Activated CD4-positive, alpha-beta T cell treated with anti-CD3 and anti-CD28 coated beads, Interleukin-2, amount 50 U/mL, for 4 hours (primary cell): ENCODE data around the gene EIF4A3.
"Not testable (repeated sequence)": the region's sequence is repeated elsewhere in the genome, so short reads cannot be mapped to it uniquely, and the experiment has no call there.

Source experiments
- DNase-seq, 2 experiments: peaks; one replicate each; pipeline ENCODE4 v3.0.0-alpha.2; 2020

Gene EIF4A3

DNA sequence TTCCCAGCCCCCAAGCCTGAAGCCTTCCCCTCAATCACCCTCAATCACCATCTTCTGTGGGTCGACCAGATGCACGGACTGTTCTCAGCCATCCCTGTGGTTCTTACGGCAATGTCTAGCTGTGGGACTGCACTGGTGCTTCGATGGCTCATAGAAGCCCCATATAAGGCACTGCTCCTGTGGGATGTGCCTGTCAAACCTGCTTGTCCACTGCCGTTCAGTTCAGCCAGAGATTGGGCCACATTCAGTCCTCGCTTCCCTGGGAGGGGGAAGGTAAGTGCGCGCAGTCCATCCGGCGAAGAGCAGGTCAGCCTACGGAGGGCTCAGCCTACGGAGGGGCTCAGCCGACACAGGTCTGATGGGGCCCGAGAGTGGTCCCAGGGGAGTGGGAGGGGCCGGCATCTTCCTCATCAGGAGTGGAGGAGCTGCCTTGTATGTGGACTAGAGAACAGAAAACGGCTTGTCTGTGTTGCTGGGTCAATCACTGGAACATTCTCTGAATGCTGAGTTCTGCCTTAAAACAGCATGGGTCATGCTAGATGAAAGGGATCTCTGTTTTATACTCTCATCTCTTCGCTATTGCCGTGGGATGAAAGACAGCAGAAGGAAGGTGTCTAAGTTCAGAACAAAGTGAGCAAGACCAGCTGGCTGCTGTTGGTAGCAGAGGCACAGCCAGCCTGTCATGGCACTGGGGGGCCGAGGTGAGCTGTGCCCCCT lies 23.0 kb upstream of the EIF4A3 start, which contains the start of gene CARD14:
Gene CARD14, plus strand, starts transcription at position 247 of the 717 bp plus-strand sequence. CDS start 11,409 bp downstream, outside the sequence.
- no peak for DNase-seq

DNA sequence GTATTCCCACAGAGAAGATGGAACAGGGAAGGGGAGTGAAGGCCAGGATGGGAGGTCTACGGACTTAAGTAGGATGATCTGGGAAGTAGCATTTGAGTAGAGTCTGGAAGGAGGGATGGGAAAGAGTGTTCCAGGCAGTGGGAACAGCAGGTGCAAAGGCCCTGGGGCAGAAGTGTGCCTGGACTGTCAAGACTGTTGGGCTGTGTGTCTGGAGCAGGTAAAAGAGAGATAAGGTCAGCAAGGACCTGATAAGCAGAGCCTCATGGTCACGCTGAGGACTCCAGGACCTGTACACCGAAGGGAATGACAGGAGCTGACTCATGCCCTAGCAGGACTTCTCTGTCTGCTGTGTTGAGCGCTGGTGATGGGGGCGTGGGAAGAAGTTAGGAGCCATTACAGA lies 22.2 kb upstream of the EIF4A3 start:
- no peak for DNase-seq

DNA sequence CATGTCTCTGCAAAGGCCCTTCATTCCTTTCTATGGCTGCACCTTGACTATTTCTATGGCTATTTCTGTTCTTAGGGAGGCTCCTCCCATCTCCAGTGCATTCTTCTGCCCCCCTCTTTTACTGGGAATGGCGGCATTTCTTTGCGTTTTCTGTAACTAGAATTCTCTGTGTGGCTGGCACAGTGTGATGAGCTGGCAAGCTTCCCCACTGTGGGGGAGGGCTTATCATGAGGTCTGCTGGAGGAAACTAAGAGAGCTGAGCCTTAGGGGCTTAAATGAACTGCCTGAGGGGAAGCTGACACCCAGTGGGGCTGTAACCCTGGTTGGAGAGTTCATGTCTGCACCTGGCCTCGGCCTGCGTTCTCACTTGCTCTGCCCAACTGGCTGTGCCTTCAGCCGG lies 21.4 kb upstream of the EIF4A3 start:
- no peak for DNase-seq

DNA sequence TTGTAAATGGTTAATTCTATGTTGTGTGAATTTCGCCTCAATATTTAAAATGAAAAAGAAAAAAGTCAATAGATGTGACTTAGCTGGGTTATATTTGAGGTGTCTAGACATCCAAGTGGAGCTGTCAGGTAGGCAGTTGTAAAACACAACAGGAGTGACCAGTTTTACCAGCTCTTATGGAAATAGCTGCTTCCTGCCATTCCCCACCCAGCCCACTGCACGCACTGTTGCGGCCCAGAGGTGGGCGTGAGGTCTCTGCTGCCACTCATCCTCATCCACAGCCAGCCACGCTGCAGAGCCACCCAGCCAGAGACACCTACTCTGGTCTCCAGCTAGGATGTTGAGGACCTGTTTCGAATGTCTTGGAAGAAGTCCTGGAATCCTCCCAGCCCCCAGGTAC lies 19.5 kb upstream of the EIF4A3 start:
- no peak for DNase-seq

DNA sequence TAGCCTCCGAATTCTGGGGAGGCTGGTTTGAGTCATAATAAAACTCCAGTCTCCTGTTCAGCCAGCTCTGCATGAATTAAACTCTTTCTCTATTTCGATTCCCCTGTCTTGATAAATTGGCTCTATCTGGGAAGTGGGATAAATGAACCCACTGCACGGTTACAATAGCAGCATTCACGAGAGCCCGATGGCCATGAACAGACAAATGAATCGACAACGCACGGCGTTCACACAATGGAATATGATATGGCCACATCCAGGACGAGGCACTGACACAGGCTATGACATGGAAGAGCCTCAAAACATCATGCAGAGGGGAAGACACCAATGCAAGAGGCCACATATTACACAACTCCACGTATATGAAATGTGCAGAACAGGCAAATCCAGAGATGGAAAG lies 17.3 kb upstream of the EIF4A3 start:
- no peak for DNase-seq

DNA sequence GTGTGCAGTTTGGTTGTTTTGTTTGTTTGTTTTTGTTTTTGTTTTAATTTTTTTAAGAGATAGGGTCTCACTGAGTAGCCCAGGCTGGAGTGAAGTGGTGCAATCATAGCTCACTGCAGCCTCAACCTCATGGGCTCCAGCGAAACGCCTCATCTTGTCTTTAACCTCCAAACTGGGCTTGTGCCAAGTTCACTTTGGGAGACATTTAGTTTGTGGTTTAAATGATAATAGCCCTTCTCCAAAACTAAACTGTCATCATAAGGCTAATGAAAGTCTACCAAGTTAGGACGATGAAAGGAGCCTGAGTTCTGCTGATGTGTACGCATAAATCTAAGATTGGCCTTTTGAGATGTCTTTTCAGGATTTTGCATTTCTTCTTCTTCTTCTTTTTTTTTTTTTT lies 16.4 kb upstream of the EIF4A3 start:
- no peak for DNase-seq

DNA sequence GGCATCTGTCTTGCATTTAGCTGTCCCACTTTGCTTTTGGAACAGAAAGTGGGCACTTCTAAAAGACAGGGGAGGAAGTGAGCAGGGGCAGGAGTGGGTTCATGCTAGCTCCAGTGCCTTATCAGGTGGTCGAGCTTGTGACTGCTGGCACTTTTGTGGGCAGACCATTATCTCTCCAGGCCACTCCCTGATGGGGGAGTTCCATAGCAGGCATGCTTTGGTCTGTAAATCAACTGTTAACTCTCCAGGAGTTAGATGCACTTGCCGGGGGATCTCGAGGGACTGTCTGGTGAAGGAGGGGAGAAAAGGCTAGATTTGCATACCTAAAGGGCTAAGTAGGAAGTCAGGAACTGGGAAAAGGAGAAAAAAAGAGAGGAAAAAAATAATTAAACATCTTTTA lies 13.6 kb upstream of the EIF4A3 start:
- no peak for DNase-seq

DNA sequence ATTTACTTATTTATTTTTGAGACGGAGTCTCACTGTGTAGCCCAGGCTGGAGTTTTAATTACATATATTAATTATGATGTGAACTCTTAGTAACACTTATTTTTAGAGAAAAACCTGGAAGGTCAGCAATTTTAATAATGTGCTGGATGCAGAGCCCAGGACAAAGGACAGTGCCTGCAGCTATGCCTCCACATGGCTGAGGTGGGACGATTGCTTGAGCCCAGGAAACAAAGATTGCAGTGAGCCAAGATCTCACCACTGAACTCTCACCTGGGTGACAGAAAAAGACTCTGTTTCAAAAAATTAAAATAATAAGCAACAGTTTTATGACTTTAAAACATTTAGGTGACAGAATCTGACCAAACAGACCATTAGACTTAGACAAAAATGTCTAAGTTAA lies 11.9 kb upstream of the EIF4A3 start:
- no peak for DNase-seq

DNA sequence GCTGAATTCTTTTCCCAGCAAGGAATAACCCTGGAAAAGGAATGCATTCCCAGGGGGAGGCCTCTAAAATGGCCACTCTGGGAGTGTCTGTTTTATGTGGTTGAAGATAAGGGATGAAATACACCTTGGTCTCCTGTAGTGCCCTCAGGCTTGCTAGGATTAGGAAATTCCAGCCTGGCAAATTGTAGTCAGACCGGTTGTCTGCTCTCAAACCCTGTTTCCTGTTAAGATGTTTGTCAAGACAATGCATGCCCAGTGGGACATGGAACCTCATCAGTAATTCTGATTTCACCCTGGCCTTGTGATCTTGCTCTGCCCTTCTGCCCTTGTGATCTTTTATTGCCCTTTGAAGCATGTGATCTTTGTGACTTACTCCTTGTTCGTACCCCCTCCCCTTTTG lies 8.7 kb upstream of the EIF4A3 start:
- not testable (repeated sequence) for DNase-seq

DNA sequence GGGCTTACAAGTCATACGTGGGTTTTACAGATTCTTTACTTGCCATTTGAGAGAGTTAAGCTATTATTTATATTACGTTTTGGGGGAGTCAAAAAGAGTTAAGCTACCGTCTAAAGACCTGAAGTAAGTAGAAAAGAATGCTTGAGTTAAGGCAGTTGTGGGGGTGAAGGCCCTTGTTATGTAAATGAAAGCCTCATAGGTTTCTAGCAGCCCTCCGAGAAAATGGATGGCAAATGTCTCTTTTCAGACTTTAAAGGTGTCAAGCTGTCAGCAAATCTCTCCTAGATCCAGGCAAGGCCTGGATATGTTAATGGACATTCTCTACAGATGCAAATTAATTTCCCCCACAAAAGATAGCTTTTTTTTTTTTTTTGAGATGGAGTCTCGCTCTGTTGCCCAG lies 7.2 kb upstream of the EIF4A3 start:
- DNase-seq: no peak

DNA sequence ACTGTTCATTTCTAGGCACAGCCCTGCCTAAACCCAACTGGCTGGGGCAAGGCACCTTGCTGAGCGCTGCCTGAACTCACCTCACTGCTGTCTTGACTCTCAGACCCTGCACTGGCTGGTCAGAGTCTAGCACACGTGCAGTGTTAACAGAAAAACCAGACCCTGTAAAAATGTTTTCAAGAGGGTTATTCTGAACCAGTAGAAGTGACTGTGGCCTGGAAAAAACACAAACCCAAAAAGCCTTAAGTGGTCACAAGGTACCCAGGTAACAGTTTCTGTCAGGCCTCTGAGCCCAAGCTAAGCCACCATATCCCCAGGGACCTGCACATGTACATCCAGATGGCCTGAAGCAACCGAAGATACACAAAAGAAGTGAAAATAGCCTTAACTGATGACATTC lies 6.1 kb upstream of the EIF4A3 start:
- no peak for DNase-seq

DNA sequence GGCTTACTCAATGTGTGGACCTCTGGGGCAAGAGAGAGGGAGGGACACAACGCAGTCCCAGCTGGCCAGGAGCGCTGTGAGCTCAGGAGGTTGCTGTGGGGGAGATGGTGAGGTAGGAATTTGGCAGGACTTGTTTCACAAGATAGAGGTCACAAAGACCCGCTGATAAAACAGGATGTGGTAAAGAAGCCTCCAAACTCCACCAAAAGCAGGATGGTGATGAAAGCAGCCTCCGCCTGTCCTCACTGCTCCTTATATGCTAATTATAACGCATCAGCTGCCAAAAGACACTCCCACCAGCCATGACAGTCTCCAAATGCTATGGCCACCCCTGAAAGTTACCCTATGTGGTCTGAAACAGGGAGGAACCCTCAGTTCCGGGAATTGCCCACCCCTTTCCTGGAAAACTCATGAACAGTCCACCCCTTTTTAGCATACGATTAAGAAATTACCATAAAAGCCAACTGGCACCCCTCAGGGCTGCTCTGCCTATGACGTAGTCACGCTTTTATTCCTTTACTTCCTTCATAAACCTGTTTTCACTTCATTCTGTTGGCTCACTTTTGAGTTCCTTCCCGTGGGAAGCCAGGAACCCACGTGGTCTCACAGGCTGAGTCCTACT lies 5.3 kb upstream of the EIF4A3 start:
- DNase-seq: no peak

DNA sequence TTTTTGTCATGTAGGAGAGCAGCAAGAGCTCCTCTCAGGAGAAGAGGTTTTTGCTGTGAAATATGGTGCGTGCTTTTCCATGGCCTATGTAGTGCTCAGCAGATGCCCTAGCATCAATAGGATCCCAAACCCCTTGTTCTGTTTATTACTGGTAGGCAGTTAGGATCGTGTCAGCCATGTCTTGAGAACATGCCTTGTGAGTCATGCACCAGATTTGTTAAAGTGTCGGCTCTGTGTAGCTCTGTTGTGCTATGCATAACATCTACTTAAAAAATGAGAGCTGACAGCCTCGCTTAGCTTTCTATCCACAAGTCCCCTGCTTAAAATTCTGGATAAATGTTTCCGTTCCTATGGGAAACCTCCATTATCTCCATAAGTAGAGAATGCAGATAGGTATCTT lies 4.4 kb upstream of the EIF4A3 start:
- no peak for DNase-seq

DNA sequence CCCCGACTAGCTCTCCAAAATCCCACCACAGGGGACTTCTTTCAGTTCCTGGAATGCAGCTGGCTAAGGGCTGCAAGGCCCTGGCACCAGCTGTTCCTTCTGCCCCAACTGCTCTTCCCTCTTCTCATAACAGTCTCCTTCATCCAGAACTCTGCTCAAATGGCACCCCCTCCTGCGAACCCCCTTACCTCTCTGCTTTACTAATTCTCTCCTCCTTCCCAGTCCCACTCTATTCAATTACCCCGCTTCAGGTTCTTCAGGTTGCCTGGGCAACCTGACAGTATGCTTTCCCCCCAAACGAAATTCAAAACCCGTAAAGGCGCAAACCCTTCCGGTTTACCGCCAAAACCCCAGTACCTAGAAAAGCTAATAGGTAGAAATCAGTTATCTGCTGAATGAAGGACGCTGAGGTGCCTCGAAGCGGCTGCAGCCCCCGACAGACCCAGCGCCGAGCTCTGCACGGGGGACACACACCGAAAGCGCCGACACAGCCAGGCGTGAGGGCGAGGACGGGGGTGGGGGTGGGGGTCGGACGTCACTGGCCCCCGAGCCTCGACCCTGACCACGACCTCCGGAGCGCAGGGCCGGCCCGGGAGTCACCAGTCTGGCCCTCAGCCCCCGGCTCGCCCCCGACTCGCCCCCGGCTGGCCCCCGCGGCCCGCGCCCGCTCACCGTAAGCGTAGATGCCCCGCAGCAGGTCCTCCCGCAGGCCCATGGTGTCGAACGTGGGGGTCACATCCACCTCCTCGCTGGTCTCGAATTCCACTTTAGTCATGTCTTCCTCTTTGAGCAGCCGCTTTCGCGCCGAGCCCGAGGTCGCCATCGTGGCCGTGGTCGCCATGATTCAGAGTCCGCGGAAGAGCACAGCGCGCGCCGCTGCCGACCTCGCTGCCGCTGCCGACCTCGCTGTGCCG lies 550 bp downstream of the EIF4A3 start:
- DNase-seq: no peak

DNA sequence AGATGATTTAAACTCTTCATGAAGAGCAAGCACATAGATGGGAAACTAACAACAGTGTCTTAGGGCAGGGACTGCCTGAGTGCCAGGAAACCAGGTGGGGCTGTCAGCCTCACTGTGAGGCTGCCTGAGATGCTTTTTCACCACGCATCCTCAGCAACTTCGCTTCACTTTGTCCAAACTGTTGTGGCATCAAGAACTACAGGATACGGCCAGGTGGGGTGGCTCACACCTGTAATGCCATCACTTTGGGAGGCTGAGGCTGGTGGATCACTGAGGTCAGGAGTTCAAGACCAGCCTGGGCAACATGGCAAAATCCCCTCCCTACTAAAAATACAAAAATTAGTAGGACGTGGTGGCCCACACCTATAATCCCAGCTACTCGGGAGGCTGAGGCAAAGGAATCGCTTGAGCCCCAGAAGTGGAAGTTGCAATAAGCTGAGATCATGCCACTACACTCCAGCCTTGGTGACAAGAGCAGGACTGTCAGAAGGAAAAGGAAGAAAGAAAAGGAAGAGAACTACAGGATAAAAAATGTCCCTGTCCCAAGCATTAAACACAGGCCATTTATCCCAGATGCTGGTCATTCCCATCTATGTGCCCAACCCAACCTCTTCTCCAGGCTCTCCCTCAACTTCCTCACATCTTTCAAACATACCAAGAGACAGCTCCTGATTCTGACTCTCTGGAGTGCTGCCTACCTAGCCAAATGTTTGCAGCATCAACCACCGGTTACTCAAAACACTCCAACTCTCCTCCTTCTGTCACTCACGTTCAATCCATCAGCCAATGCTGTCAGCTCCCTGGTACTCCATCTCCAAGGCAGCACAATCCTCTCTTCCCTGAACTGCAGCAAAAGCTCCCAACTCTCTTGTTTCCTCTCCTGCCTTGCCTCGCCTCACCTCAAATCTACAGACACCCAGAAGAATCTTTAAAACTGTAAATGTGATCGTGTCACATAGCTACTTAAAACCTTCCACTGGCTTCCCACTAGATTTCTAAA lies 1.6 kb downstream of the EIF4A3 start:
- DNase-seq: no peak

DNA sequence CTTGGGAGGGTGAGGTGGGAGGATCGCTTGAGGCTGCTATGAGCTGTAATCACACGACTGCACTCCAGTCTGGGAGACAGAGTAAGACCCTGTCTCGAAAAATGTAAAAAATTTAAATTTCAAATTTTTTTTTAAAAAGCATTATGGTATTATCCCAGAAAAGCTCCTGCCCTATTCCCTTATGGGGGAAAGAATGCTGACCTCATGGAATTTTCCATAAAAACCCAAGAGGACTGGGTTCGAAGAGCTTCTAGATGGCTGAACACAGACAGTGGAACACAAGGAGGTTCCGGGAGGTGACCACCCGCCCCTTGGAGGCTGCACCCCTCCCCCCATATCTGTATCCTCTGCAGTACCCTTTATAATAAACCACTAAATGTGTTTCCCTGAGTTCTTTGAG lies 4.0 kb downstream of the EIF4A3 start:
- no peak for DNase-seq

DNA sequence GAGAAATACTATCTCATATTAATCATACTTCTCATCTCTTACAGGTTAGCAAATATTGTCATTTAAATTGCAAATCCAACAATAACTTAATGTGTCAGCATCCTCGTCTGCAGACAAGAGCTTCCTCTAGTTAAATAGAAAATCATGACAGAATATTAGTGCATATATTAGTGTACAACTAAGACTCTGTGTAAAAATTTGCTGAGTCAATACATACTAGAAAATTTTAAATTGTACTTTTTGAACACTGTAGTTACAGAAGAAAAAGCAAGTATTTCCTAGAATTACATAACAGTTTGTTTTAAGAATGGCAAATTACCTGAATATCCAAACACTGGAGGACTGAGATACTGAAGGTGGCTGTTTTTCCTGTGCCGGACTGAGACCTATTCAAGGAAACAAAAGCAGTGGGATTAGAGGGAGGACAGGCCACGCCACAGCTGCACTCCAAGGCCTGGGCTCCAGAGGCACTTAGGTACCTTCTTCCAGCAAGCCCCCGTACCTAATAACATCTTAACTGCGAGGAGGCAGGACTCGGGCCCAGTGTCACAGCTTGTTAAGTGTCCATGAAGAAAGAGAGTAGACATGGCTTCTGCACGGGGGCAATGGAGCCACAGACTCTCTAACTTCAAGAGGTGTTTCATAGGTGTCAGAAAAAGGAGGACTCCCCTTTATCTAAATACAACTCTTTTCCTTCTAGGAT lies 5.3 kb downstream of the EIF4A3 start:
- DNase-seq: no peak

DNA sequence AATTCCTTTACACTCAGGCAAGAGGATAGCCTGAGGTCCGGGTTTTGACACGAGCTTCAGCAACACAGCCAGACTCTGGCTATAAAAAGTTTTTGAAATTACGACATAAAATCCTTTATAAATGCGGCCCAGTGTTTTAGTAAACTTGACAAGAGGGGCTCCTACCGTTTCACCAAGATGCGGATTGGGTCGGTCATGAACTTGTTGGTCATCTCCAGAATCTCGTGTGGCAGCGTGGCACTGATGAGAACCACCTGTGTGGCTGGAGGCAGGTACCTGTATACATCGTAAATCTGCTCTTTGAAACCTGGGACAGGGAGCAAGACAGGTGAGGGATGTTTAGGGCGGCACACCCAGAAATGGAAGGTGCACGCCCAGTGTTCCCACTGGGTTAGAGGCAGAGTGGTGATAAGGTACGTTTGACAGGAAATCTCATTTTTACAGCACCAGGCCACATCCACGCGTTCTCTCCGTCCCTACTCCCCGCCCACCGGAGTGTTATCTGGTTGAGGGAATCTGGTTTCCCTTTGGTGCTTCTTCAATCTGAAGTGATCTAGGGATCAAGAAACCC lies 8.0 kb downstream of the EIF4A3 start:
- DNase-seq: no peak

DNA sequence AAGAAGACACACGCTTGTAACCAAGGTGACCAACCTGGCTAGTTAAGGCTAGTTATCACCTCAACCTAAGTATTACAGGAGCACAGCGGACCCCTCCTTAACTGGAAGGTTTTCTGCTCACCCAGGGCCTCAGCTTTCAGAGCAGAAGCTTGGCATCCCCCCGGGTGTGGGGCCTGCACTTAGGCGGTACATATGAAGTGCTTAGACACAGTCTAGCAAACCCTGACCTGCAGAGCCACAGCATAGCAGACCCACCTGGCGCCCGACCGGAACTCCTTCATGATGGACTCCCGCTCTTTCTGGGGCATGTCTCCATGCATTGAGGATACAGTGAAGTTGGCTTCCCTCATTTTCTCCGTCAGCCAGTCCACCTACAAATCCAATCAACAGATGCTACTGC lies 9.8 kb downstream of the EIF4A3 start:
- DNase-seq: no peak

DNA sequence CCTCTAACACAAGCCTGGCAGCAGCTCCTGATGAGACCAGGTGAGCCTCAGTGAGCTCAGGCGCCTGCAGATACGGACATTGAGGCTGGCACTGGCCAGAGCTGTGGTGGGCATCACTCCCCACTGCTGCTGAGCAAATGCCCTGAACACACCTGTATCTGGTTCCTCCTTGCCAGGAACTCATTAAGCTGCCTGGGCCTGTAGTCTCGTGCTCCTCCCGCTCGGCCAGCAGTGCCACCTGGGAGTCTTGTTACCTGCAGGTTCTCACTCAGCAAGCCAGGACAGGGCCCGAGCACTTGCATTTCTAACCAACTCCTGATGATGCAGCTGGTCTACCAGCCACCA lies 13.3 kb downstream of the EIF4A3 start:
- no peak for DNase-seq

DNA sequence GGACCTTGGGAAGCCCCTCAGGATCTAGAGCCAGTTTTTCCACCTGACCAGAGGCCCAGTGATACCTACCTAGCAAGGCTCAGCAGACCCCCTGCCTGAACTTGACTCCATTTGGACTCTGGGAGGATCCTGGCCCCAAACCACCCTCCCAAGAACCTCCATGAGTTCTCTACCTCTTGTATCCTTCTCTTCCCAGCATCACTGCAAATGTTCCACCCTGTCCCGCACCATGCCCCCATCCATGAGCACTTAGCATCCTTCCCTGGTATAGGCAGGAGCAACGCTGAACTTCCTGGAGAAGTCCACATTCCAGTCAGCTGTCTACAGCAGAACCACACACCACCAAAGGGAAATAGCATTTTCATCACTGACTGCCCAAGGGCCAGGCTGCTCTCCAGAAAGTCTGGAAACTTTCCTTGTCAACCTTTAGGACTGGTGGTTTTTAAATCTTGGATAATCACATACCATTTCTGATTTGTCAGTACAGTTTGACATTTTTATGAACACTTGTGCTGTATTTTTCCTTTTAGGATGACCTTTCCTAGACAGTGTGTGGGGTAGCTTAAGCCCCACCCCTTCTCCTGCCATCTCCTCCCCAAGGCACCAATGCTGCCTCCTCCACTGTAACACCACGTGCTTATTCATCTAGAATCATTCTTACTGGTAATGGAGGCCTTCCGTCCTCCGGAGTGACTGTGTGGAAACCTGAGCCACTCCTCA lies 13.9 kb downstream of the EIF4A3 start:
- no peak for DNase-seq
